ENCODE measurements around the gene GSE1. TPM values are rescaled to one million over a fixed set of nuclear protein-coding genes. Genes with fewer than 3 reads are reported as not detected.

GSE1 gene
- total RNA-seq, 1 experiment from 2014 or later: 124 TPM

- no peak for TF ChIP-seq E2F5 (CRISPR knock-in tag; IDR thresholded peaks at IDR 0.05)
- no peak for TF ChIP-seq ZNF423 (CRISPR knock-in tag; IDR thresholded peaks at IDR 0.05)
- TF ChIP-seq JUN (CRISPR knock-in tag; IDR thresholded peaks at IDR 0.05): no peak
- no peak for TF ChIP-seq OVOL2 (CRISPR knock-in tag; IDR thresholded peaks at IDR 0.05; ENCODE audit: borderline replicate concordance)
- TF ChIP-seq ZNF671 (CRISPR knock-in tag; IDR thresholded peaks at IDR 0.05): no peak
- no peak for TF ChIP-seq ZSCAN18 (CRISPR knock-in tag; IDR thresholded peaks at IDR 0.05)
- no peak for TF ChIP-seq FOXP1 (CRISPR knock-in tag; IDR thresholded peaks at IDR 0.05; ENCODE audit: borderline replicate concordance)
- TF ChIP-seq ZNF532 (CRISPR knock-in tag; IDR thresholded peaks at IDR 0.05; ENCODE audit: borderline replicate concordance): no peak
- no peak for TF ChIP-seq TEAD1 (CRISPR knock-in tag; IDR thresholded peaks at IDR 0.05)
- TF ChIP-seq ATF6 (CRISPR knock-in tag; IDR thresholded peaks at IDR 0.05): no peak
- no peak for TF ChIP-seq RELA (CRISPR knock-in tag; IDR thresholded peaks at IDR 0.05; ENCODE audit: borderline replicate concordance)
- no peak for TF ChIP-seq FOXK1 (CRISPR knock-in tag; IDR thresholded peaks at IDR 0.05)
- no peak for TF ChIP-seq PRRX2 (CRISPR knock-in tag; IDR thresholded peaks at IDR 0.05)
- no peak for TF ChIP-seq ELF4 (CRISPR knock-in tag; IDR thresholded peaks at IDR 0.05; ENCODE audit: low read depth)
- no peak for TF ChIP-seq TCF7 (CRISPR knock-in tag; IDR thresholded peaks at IDR 0.05; ENCODE audit: low read depth)
- no peak for TF ChIP-seq KAT7 (CRISPR knock-in tag; IDR thresholded peaks at IDR 0.05; ENCODE audit: borderline replicate concordance)
- no peak for TF ChIP-seq ZNF281 (CRISPR knock-in tag; IDR thresholded peaks at IDR 0.05)
- TF ChIP-seq CREM (CRISPR knock-in tag; IDR thresholded peaks at IDR 0.05): no peak
- TF ChIP-seq ATF3 (CRISPR knock-in tag; conservative IDR thresholded peaks at IDR 0.05): no peak
- TF ChIP-seq MLX (CRISPR knock-in tag; IDR thresholded peaks at IDR 0.05): no peak
These were observed 36.2 kb upstream of the GSE1 start for GRCh38 chr16:85576944-85577343.

More at GRCh38 chr16:85576944-85577343, 36.2 kb upstream of the GSE1 start:
- ChIA-PET POLR2A (interaction anchor here (1.4 kb wide), 1 partner anchor 27 kb away, joined by 3 read pairs; no protein-coding TSS in a partner anchor), CTCF (interaction anchor here (0.6 to 1.7 kb wide), 7 partner anchors 9 to 248 kb away, joined by 3 to 8 read pairs (median 4); no protein-coding TSS in a partner anchor)
- H3K9me3 Mint-ChIP-seq: no peaks in the 10 kb centered on the region
- H3K4me1 Mint-ChIP-seq: peaks cover 88% of the 10 kb centered on the region
- no peak for DNase-seq (ENCODE audit: low spot score)
- H3K36me3 Mint-ChIP-seq: no peaks in the 10 kb centered on the region
- ATAC-seq: no peak
- no peak overlapping the region for H3K27ac Mint-ChIP-seq
- H3K4me3 Mint-ChIP-seq: no peak overlapping the region
- peaks cover 25% of the 10 kb centered on the region for H3K27me3 Mint-ChIP-seq (ENCODE audit: low read depth)
